HCT116 (cell line): ENCODE data around the gene SMARCD1. TPM values are rescaled to one million over a fixed set of nuclear protein-coding genes. Genes with fewer than 3 reads are reported as not detected.

Source experiments
- ATAC-seq: fragments of 200-7000 bp; cut with Tn5 transposase; 2 replicates; pipeline ENCODE4 v1.9.1; 2020; ENCODE audit warnings: mild to moderate bottlenecking, moderate library complexity
- BruUV-seq: library from RNA; stranded (reverse); fragments of 400-500 nt; replicated peaks from 2 replicates; lab custom pipeline; 2021; lab: Mats Ljungman, UMichigan
- CTCF ChIA-PET: fragments of 300-600 bp; sonication (Branson Sonifier 250); formaldehyde crosslinking; loops from one replicate; lab custom pipeline; 2021; ENCODE audit warnings: antibody characterized with exemption; lab: Charles Lee
- POLR2A ChIA-PET: fragments of 300-600, 350-600 bp; sonication (Branson Sonifier 250); formaldehyde crosslinking; loops from one replicate; lab custom pipeline; 2021; ENCODE audit warnings: antibody characterized with exemption; lab: Charles Lee
- RAD21 ChIA-PET, 2 experiments: fragments of 300-600 bp; sonication (Branson Sonifier 250); formaldehyde crosslinking; loops; one replicate each; lab custom pipeline; 2023; ENCODE audit warnings: low total read pairs in 2 of 2; ENCODE audit not compliant: uncharacterized antibody in 2 of 2, unreplicated experiment in 2 of 2, low non-redundant PET in 1 of 2; lab: Charles Lee
- DNase-seq: peaks from one replicate; pipeline ENCODE4 v3.0.0-alpha.2; 2010; ENCODE audit warnings: low read depth, low spot score
- H2AFZ ChIP-seq: fragments of 200-600 bp; shearing (Covaris generic), sonication (generic); 2 replicates; pipeline ENCODE4 v1.6.1; 2017; ENCODE audit warnings: low read depth, mixed run types, mixed read lengths, antibody characterized with exemption, low read length; ENCODE audit not compliant: poor library complexity, severe bottlenecking
- H3K27ac ChIP-seq: 2 replicates; pipeline ENCODE4 v1.5.1; 2012; ENCODE audit warnings: low read depth, low read length
- H3K27me3 ChIP-seq: fragments of 200-600 bp; sonication (generic); 2 replicates; pipeline ENCODE4 v1.6.1; 2016; ENCODE audit warnings: mixed run types, low read length, mixed read lengths; ENCODE audit not compliant: insufficient read depth
- H3K36me3 ChIP-seq, 2 experiments: fragments of 200-500 bp in 1 of 2; fragments of 200-600 bp in 1 of 2; sonication (Bioruptor generic) in 1 of 2; sonication (generic) in 1 of 2; 2 replicates each; pipeline versions ENCODE4 v1.5.1 to v1.6.1; 2014 to 2016; ENCODE audit warnings: low read length in 2 of 2, inconsistent platforms in 1 of 2, mixed read lengths in 1 of 2, mixed run types in 1 of 2; ENCODE audit not compliant: insufficient read depth in 2 of 2, control insufficient read depth in 1 of 2
- H3K4me1 ChIP-seq, 2 experiments: fragments of 200-600 bp in 1 of 2; sonication (generic) in 1 of 2; 2 replicates each; pipeline versions ENCODE4 v1.5.1 to v1.6.1; 2012 to 2017; ENCODE audit warnings: low read length in 2 of 2, inconsistent platforms in 1 of 2, mild to moderate bottlenecking in 1 of 2, mixed read lengths in 1 of 2, mixed run types in 1 of 2, moderate library complexity in 1 of 2; ENCODE audit not compliant: insufficient read depth in 2 of 2, control insufficient read depth in 1 of 2
- H3K4me2 ChIP-seq: fragments of 200-600 bp; sonication (generic); 2 replicates; pipeline ENCODE4 v1.6.1; 2017; ENCODE audit warnings: mixed run types, low read length, mixed read lengths
- H3K4me3 ChIP-seq, 2 experiments: fragments of 200-600 bp in 1 of 2; sonication (generic) in 1 of 2; replicated peaks in 1 of 2; 2 replicates each; pipeline ENCODE4 v1.5.1; 2011 to 2016; ENCODE audit warnings: low read length in 2 of 2, control low read depth in 1 of 2, low read depth in 1 of 2, mild to moderate bottlenecking in 1 of 2, mixed read lengths in 1 of 2, mixed run types in 1 of 2
- H3K79me2 ChIP-seq: fragments of 200-600 bp; sonication (generic); 2 replicates; pipeline ENCODE4 v1.6.1; 2017; ENCODE audit warnings: mild to moderate bottlenecking, mixed run types, low read length, moderate library complexity, mixed read lengths; ENCODE audit not compliant: insufficient read depth
- H3K9ac ChIP-seq: fragments of 200-600 bp; sonication (generic); 2 replicates; pipeline ENCODE4 v1.6.1; 2016; ENCODE audit warnings: low read length, mixed read lengths
- H3K9me2 ChIP-seq: fragments of 200-600 bp; sonication (generic), shearing (Covaris generic); 2 replicates; pipeline ENCODE4 v1.6.1; 2017; ENCODE audit warnings: mixed run types, mild to moderate bottlenecking, moderate library complexity; ENCODE audit not compliant: insufficient read depth
- H3K9me3 ChIP-seq, 2 experiments: fragments of 200-500 bp in 1 of 2; fragments of 200-600 bp in 1 of 2; sonication (Bioruptor generic) in 1 of 2; sonication (generic) in 1 of 2; 2 replicates each; pipeline ENCODE4 v1.6.1; 2014 to 2017; ENCODE audit warnings: low read length in 2 of 2, mixed read lengths in 2 of 2, inconsistent platforms in 1 of 2, low read depth in 1 of 2, mild to moderate bottlenecking in 1 of 2, mixed run types in 1 of 2, moderate library complexity in 1 of 2; ENCODE audit not compliant: control insufficient read depth in 1 of 2, insufficient read depth in 1 of 2
- H4K20me1 ChIP-seq: fragments of 200-600 bp; sonication (generic), shearing (Covaris generic); 2 replicates; pipeline ENCODE4 v1.6.1; 2017; ENCODE audit warnings: mixed run types, mild to moderate bottlenecking, moderate library complexity; ENCODE audit not compliant: insufficient read depth
- CEBPB ChIP-seq: IDR thresholded peaks from 2 replicates; pipeline ENCODE4 v1.6.1; 2012; ENCODE audit warnings: low read depth
- YY1 ChIP-seq: IDR thresholded peaks from 2 replicates; pipeline ENCODE4 v1.6.1; 2011; ENCODE audit warnings: low read length, low read depth, moderate library complexity, mild to moderate bottlenecking; ENCODE audit not compliant: insufficient replicate concordance; ENCODE audit errors: extremely low read depth
- ZFX ChIP-seq: fragments of 450-650 bp; IDR thresholded peaks from 2 replicates; pipeline ENCODE4 v1.6.1; 2017
- intact Hi-C: fragments of 100-400 bp; cut with micrococcal nuclease; formaldehyde crosslinking; loops from 2 replicates; pipeline ENCODE4 v1.10.0; 2022
- total RNA-seq: library from RNA; stranded (reverse); gene quantifications from one replicate; pipeline ENCODE4 v1.2.1, GENCODE V29; 2021; ENCODE audit not compliant: unreplicated experiment
- TF ChIP-seq, protein P1 (sequence below): IDR thresholded peaks from 2 replicates; pipeline ENCODE4 v1.6.1; 2012; ENCODE audit warnings: low read depth

The SMARCD1 gene
- total RNA-seq, 1 experiment from 2014 or later, result 64.8 TPM

DNA sequence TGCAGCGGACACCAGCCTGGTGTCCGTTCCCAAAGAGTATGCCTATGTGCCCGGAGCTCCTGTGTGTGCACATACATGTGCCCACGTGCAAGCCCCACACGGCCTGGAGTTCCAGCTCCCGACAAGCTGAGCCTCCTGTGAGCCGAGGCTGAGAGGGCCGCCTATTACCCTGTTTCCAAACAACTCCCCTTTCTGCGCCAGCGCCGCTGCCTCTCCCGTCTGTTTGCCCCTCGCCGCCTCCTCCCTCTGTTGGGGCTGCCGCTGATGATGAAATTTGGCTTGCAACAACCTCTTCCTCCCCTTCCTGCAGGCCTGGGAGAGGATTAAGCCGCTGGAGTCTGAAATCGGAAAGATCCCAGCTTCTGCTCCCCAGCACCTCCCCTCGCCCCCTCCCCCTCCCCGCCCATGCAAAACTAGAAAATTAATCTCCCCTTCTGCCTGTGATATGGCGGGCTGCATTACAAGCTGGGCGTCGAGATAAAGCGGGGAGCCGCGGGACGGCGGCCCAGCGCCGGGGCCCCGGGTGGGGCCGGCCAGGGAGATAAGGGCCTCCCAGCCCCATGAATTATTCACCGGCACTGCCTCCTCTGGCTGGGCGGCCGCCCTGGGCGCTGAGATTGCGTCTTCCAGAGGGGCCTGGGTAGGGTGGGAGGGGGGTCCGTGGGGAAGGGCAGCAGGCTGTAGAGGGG, 34.6 kb upstream of the SMARCD1 start:
- RAD21 ChIA-PET, result no interaction called here
- Histone ChIP-seq H4K20me1 (no peaks in the 10 kb centered on the region), H3K27me3 (no peaks in the 10 kb centered on the region; the same call in 1 of the 2 replicates), H3K4me1 (peaks cover under 1 to 3% of the 10 kb centered on the region in 2 experiments; a peak in 3 of 4 replicates), H3K79me2 (no peaks in the 10 kb centered on the region), H3K9me2 (no peaks in the 10 kb centered on the region), H3K36me3 (no peaks in the 10 kb centered on the region), H2AFZ (no peak overlapping the region), H3K9me3 (no peaks in the 10 kb centered on the region), H3K4me2 (no peak overlapping the region), H3K4me3 (no peak overlapping the region), H3K9ac (no peak overlapping the region), H3K27ac (no peak overlapping the region)
- no TSS peak for BruUV-seq
- CTCF ChIA-PET, result interaction anchor here (1.7 kb wide), 1 partner anchor 12 kb away, joined by 5 read pairs; no protein-coding TSS in a partner anchor
- POLR2A ChIA-PET, result no interaction called here
- DNase-seq, result no peak
- TF ChIP-seq ZFX, result no peak
- TF ChIP-seq, protein P1, sequence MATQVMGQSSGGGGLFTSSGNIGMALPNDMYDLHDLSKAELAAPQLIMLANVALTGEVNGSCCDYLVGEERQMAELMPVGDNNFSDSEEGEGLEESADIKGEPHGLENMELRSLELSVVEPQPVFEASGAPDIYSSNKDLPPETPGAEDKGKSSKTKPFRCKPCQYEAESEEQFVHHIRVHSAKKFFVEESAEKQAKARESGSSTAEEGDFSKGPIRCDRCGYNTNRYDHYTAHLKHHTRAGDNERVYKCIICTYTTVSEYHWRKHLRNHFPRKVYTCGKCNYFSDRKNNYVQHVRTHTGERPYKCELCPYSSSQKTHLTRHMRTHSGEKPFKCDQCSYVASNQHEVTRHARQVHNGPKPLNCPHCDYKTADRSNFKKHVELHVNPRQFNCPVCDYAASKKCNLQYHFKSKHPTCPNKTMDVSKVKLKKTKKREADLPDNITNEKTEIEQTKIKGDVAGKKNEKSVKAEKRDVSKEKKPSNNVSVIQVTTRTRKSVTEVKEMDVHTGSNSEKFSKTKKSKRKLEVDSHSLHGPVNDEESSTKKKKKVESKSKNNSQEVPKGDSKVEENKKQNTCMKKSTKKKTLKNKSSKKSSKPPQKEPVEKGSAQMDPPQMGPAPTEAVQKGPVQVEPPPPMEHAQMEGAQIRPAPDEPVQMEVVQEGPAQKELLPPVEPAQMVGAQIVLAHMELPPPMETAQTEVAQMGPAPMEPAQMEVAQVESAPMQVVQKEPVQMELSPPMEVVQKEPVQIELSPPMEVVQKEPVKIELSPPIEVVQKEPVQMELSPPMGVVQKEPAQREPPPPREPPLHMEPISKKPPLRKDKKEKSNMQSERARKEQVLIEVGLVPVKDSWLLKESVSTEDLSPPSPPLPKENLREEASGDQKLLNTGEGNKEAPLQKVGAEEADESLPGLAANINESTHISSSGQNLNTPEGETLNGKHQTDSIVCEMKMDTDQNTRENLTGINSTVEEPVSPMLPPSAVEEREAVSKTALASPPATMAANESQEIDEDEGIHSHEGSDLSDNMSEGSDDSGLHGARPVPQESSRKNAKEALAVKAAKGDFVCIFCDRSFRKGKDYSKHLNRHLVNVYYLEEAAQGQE, result no peak
- TF ChIP-seq CEBPB, result no peak
- no peak for TF ChIP-seq YY1
- intact Hi-C loops, result no loop called here
- ATAC-seq, result no peak
